GM04503 (cell line): ENCODE data around the gene MYL7.
"Not testable (repeated sequence)": the region's sequence is repeated elsewhere in the genome, so short reads cannot be mapped to it uniquely, and the experiment has no call there.

Experiments used
- DNase-seq: peaks from one replicate; pipeline ENCODE4 v3.0.0-alpha.2; 2012; ENCODE audit warnings: low read depth

The MYL7 gene

GRCh38 chr7:44141221-44141850 lies at the start of gene MYL7:
Gene MYL7 (minus strand): TSS chr7:44141332. CDS start chr7:44141305, 27 bp downstream.
- DNase-seq, result no peak

- DNase-seq, result no peak
These were observed 49.1 kb upstream of the MYL7 start for GRCh38 chr7:44189993-44190872.

- no peak for DNase-seq
These were observed 48.3 kb upstream of the MYL7 start, which contains the start of gene GCK for GRCh38 chr7:44189286-44189992. Gene GCK (minus strand): TSS chr7:44189439. CDS start chr7:44188953, 486 bp downstream.

GRCh38 chr7:44188480-44189225 lies 47.5 kb upstream of the MYL7 start:
- no peak for DNase-seq

GRCh38 chr7:44187636-44188416 lies 46.7 kb upstream of the MYL7 start:
- no peak for DNase-seq

- DNase-seq, result no peak
These were observed 45.6 kb upstream of the MYL7 start for GRCh38 chr7:44186736-44187135.

- no peak for DNase-seq
These were observed 44.6 kb upstream of the MYL7 start for GRCh38 chr7:44185729-44186128.

GRCh38 chr7:44184873-44185446 lies 43.8 kb upstream of the MYL7 start:
- no peak for DNase-seq

GRCh38 chr7:44184206-44184872 lies 43.2 kb upstream of the MYL7 start:
- no peak for DNase-seq

GRCh38 chr7:44183386-44183785 lies 42.3 kb upstream of the MYL7 start:
- no peak for DNase-seq

GRCh38 chr7:44182827-44183226 lies 41.7 kb upstream of the MYL7 start:
- DNase-seq, result no peak

- DNase-seq, result no peak
These were observed 39.5 kb upstream of the MYL7 start for GRCh38 chr7:44180631-44181030.

- no peak for DNase-seq
These were observed 36.5 kb upstream of the MYL7 start for GRCh38 chr7:44177570-44178131.

GRCh38 chr7:44176486-44176885 lies 35.4 kb upstream of the MYL7 start:
- no peak for DNase-seq

- no peak for DNase-seq
These were observed 34.6 kb upstream of the MYL7 start for GRCh38 chr7:44175730-44176129.

- not testable (repeated sequence) for DNase-seq
These were observed 33.5 kb upstream of the MYL7 start for GRCh38 chr7:44174694-44174948.

- no peak for DNase-seq
These were observed 33.0 kb upstream of the MYL7 start for GRCh38 chr7:44173911-44174693.

GRCh38 chr7:44172803-44173424 lies 31.8 kb upstream of the MYL7 start:
- no peak for DNase-seq

- DNase-seq, result no peak
These were observed 31.2 kb upstream of the MYL7 start for GRCh38 chr7:44172352-44172751.
